Measurements from ENCODE around the gene EFNA1. TPM values are rescaled to one million over a fixed set of nuclear protein-coding genes. Genes with fewer than 3 reads are reported as not detected.
A peak's percentile ranks its signal among the peaks of the same experiment; 100 is the strongest.

EFNA1 gene
- total and polyA plus RNA-seq, 2 of the 13 experiments (the other 11 are each of a cell fraction or from before 2014, with no cell fraction given) = 81.8 to 874 TPM

DNA sequence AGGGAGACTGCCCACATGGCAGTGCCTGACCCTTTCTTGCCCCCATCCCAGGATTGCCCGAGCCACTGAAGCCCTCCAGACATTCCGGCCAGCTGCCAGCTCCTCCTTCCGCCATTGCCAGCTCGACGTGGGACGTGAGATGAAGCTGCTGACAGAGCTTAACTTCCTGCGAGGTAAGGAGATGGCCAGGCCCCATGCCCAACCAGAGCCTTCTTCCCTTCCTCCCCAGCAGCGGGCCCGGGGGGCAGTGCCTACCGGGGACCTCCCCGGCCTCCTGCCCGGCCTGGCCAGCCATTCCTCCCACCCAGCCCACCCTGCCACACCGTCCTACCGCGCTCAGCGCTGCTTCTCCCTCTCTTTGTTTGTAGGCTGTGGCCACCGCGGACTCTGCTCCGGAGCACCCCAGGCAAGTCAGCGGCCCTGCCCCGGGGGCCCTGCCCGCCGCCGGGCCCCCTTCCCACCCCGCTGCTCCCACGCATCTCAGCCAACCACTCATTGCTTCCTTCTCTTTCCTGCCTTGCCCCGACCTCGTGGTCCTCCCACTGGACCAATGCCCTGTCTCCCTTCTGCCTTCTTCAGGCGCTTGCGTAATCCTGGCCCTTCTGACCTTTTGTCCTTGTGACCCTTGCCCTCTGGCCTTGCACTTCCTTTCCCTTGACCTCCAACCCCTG is 50.9 kb downstream of the EFNA1 start (continued):
- TF ChIP-seq, protein P1, sequence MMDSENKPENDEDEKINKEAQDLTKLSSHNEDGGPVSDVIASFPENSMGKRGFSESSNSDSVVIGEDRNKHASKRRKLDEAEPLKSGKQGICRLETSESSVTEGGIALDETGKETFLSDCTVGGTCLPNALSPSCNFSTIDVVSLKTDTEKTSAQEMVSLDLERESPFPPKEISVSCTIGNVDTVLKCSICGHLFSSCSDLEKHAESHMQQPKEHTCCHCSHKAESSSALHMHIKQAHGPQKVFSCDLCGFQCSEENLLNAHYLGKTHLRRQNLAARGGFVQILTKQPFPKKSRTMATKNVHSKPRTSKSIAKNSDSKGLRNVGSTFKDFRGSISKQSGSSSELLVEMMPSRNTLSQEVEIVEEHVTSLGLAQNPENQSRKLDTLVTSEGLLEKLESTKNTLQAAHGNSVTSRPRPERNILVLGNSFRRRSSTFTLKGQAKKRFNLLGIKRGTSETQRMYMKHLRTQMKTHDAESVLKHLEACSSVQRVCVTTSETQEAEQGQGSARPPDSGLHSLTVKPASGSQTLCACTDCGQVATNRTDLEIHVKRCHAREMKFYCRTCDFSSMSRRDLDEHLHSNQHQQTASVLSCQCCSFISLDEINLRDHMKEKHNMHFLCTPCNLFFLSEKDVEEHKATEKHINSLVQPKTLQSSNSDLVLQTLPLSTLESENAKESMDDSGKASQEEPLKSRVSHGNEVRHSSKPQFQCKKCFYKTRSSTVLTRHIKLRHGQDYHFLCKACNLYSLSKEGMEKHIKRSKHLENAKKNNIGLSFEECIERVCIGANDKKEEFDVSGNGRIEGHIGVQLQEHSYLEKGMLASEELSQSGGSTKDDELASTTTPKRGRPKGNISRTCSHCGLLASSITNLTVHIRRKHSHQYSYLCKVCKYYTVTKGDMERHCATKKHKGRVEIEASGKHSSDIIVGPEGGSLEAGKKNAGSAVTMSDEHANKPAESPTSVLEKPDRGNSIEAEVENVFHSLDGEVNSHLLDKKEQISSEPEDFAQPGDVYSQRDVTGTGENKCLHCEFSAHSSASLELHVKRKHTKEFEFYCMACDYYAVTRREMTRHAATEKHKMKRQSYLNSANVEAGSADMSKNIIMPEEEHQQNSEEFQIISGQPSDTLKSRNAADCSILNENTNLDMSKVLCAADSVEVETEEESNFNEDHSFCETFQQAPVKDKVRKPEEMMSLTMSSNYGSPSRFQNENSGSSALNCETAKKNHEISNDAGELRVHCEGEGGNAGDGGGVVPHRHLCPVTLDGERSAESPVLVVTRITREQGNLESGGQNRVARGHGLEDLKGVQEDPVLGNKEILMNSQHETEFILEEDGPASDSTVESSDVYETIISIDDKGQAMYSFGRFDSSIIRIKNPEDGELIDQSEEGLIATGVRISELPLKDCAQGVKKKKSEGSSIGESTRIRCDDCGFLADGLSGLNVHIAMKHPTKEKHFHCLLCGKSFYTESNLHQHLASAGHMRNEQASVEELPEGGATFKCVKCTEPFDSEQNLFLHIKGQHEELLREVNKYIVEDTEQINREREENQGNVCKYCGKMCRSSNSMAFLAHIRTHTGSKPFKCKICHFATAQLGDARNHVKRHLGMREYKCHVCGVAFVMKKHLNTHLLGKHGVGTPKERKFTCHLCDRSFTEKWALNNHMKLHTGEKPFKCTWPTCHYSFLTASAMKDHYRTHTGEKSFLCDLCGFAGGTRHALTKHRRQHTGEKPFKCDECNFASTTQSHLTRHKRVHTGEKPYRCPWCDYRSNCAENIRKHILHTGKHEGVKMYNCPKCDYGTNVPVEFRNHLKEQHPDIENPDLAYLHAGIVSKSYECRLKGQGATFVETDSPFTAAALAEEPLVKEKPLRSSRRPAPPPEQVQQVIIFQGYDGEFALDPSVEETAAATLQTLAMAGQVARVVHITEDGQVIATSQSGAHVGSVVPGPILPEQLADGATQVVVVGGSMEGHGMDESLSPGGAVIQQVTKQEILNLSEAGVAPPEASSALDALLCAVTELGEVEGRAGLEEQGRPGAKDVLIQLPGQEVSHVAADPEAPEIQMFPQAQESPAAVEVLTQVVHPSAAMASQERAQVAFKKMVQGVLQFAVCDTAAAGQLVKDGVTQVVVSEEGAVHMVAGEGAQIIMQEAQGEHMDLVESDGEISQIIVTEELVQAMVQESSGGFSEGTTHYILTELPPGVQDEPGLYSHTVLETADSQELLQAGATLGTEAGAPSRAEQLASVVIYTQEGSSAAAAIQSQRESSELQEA (CRISPR knock-in tag; IDR thresholded peaks at IDR 0.05; ENCODE audit: not compliant biosample characterization) = no peak
- TF ChIP-seq ZNF296 (CRISPR knock-in tag; conservative IDR thresholded peaks at IDR 0.05) = no peak
- no peak for TF ChIP-seq ATM (IDR thresholded peaks at IDR 0.05; ENCODE audit: borderline replicate concordance)
- TF ChIP-seq, protein P2, sequence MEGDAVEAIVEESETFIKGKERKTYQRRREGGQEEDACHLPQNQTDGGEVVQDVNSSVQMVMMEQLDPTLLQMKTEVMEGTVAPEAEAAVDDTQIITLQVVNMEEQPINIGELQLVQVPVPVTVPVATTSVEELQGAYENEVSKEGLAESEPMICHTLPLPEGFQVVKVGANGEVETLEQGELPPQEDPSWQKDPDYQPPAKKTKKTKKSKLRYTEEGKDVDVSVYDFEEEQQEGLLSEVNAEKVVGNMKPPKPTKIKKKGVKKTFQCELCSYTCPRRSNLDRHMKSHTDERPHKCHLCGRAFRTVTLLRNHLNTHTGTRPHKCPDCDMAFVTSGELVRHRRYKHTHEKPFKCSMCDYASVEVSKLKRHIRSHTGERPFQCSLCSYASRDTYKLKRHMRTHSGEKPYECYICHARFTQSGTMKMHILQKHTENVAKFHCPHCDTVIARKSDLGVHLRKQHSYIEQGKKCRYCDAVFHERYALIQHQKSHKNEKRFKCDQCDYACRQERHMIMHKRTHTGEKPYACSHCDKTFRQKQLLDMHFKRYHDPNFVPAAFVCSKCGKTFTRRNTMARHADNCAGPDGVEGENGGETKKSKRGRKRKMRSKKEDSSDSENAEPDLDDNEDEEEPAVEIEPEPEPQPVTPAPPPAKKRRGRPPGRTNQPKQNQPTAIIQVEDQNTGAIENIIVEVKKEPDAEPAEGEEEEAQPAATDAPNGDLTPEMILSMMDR (CRISPR knock-in tag; IDR thresholded peaks at IDR 0.05) = 0 out of 2 replicates have a peak, but pooled peaks have one; percentile 14
- TF ChIP-seq JUNB (CRISPR knock-in tag; IDR thresholded peaks at IDR 0.05; ENCODE audit: borderline replicate concordance) = no peak
- no peak for TF ChIP-seq ZFYVE20 (CRISPR knock-in tag; IDR thresholded peaks at IDR 0.05; ENCODE audit: borderline replicate concordance, low read depth)
- no peak for TF ChIP-seq ZNF510 (CRISPR knock-in tag; IDR thresholded peaks at IDR 0.05; ENCODE audit: low read depth)
- TF ChIP-seq, protein P3, sequence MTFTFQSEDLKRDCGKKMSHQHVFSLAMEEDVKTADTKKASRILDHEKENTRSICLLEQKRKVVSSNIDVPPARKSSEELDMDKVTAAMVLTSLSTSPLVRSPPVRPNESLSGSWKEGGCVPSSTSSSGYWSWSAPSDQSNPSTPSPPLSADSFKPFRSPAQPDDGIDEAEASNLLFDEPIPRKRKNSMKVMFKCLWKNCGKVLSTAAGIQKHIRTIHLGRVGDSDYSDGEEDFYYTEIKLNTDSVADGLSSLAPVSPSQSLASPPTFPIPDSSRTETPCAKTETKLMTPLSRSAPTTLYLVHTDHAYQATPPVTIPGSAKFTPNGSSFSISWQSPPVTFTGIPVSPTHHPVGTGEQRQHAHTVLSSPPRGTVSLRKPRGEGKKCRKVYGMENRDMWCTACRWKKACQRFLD (CRISPR knock-in tag; IDR thresholded peaks at IDR 0.05; ENCODE audit: borderline replicate concordance) = no peak
- TF ChIP-seq, protein P4, sequence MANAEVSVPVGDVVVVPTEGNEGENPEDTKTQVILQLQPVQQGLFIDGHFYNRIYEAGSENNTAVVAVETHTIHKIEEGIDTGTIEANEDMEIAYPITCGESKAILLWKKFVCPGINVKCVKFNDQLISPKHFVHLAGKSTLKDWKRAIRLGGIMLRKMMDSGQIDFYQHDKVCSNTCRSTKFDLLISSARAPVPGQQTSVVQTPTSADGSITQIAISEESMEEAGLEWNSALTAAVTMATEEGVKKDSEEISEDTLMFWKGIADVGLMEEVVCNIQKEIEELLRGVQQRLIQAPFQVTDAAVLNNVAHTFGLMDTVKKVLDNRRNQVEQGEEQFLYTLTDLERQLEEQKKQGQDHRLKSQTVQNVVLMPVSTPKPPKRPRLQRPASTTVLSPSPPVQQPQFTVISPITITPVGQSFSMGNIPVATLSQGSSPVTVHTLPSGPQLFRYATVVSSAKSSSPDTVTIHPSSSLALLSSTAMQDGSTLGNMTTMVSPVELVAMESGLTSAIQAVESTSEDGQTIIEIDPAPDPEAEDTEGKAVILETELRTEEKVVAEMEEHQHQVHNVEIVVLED (CRISPR knock-in tag; IDR thresholded peaks at IDR 0.05; ENCODE audit: borderline replicate concordance) = no peak
- TF ChIP-seq NR2F6 (IDR thresholded peaks at IDR 0.05) = peak; percentile 99
- TF ChIP-seq NR2F6 (CRISPR knock-in tag; IDR thresholded peaks at IDR 0.05) = peak; percentile 100
- no peak for TF ChIP-seq RAD21 (CRISPR knock-in tag; IDR thresholded peaks at IDR 0.05)
- TF ChIP-seq, protein P5, sequence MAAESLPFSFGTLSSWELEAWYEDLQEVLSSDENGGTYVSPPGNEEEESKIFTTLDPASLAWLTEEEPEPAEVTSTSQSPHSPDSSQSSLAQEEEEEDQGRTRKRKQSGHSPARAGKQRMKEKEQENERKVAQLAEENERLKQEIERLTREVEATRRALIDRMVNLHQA (CRISPR knock-in tag; IDR thresholded peaks at IDR 0.05) = no peak
- TF ChIP-seq ZFP1 (CRISPR knock-in tag; IDR thresholded peaks at IDR 0.05) = no peak
- TF ChIP-seq, protein P6, sequence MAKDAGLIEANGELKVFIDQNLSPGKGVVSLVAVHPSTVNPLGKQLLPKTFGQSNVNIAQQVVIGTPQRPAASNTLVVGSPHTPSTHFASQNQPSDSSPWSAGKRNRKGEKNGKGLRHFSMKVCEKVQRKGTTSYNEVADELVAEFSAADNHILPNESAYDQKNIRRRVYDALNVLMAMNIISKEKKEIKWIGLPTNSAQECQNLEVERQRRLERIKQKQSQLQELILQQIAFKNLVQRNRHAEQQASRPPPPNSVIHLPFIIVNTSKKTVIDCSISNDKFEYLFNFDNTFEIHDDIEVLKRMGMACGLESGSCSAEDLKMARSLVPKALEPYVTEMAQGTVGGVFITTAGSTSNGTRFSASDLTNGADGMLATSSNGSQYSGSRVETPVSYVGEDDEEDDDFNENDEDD (CRISPR knock-in tag; IDR thresholded peaks at IDR 0.05; ENCODE audit: borderline replicate concordance) = peak; percentile 29; the same call in 1 of the 2 replicates

Measured in HepG2 (cell line).